HCT116 (cell line): Measurements from ENCODE around the gene VIPR1. TPM values are rescaled to one million over a fixed set of nuclear protein-coding genes. Genes with fewer than 3 reads are reported as not detected.

Experiments
- ATAC-seq: fragments of 200-7000 bp; cut with Tn5 transposase; 2 replicates; pipeline ENCODE4 v1.9.1; 2020; ENCODE audit warnings: mild to moderate bottlenecking, moderate library complexity
- BruUV-seq: library from RNA; stranded (reverse); fragments of 400-500 nt; replicated peaks from 2 replicates; lab custom pipeline; 2021; lab: Mats Ljungman, UMichigan
- CTCF ChIA-PET: fragments of 300-600 bp; sonication (Branson Sonifier 250); formaldehyde crosslinking; loops from one replicate; lab custom pipeline; 2021; ENCODE audit warnings: antibody characterized with exemption; lab: Charles Lee
- POLR2A ChIA-PET: fragments of 300-600, 350-600 bp; sonication (Branson Sonifier 250); formaldehyde crosslinking; loops from one replicate; lab custom pipeline; 2021; ENCODE audit warnings: antibody characterized with exemption; lab: Charles Lee
- RAD21 ChIA-PET, 2 experiments: fragments of 300-600 bp; sonication (Branson Sonifier 250); formaldehyde crosslinking; loops; one replicate each; lab custom pipeline; 2023; ENCODE audit warnings: low total read pairs in 2 of 2; ENCODE audit not compliant: uncharacterized antibody in 2 of 2, unreplicated experiment in 2 of 2, low non-redundant PET in 1 of 2; lab: Charles Lee
- DNase-seq: peaks from one replicate; pipeline ENCODE4 v3.0.0-alpha.2; 2010; ENCODE audit warnings: low read depth, low spot score
- H2AFZ ChIP-seq: fragments of 200-600 bp; shearing (Covaris generic), sonication (generic); 2 replicates; pipeline ENCODE4 v1.6.1; 2017; ENCODE audit warnings: low read depth, mixed run types, mixed read lengths, antibody characterized with exemption, low read length; ENCODE audit not compliant: poor library complexity, severe bottlenecking
- H3K27ac ChIP-seq: 2 replicates; pipeline ENCODE4 v1.5.1; 2012; ENCODE audit warnings: low read depth, low read length
- H3K27me3 ChIP-seq: fragments of 200-600 bp; sonication (generic); 2 replicates; pipeline ENCODE4 v1.6.1; 2016; ENCODE audit warnings: mixed run types, low read length, mixed read lengths; ENCODE audit not compliant: insufficient read depth
- H3K36me3 ChIP-seq, 2 experiments: fragments of 200-500 bp in 1 of 2; fragments of 200-600 bp in 1 of 2; sonication (Bioruptor generic) in 1 of 2; sonication (generic) in 1 of 2; 2 replicates each; pipeline versions ENCODE4 v1.5.1 to v1.6.1; 2014 to 2016; ENCODE audit warnings: low read length in 2 of 2, inconsistent platforms in 1 of 2, mixed read lengths in 1 of 2, mixed run types in 1 of 2; ENCODE audit not compliant: insufficient read depth in 2 of 2, control insufficient read depth in 1 of 2
- H3K4me1 ChIP-seq, 2 experiments: fragments of 200-600 bp in 1 of 2; sonication (generic) in 1 of 2; 2 replicates each; pipeline versions ENCODE4 v1.5.1 to v1.6.1; 2012 to 2017; ENCODE audit warnings: low read length in 2 of 2, inconsistent platforms in 1 of 2, mild to moderate bottlenecking in 1 of 2, mixed read lengths in 1 of 2, mixed run types in 1 of 2, moderate library complexity in 1 of 2; ENCODE audit not compliant: insufficient read depth in 2 of 2, control insufficient read depth in 1 of 2
- H3K4me2 ChIP-seq: fragments of 200-600 bp; sonication (generic); 2 replicates; pipeline ENCODE4 v1.6.1; 2017; ENCODE audit warnings: mixed run types, low read length, mixed read lengths
- H3K4me3 ChIP-seq, 2 experiments: fragments of 200-600 bp in 1 of 2; sonication (generic) in 1 of 2; replicated peaks in 1 of 2; 2 replicates each; pipeline ENCODE4 v1.5.1; 2011 to 2016; ENCODE audit warnings: low read length in 2 of 2, control low read depth in 1 of 2, low read depth in 1 of 2, mild to moderate bottlenecking in 1 of 2, mixed read lengths in 1 of 2, mixed run types in 1 of 2
- H3K79me2 ChIP-seq: fragments of 200-600 bp; sonication (generic); 2 replicates; pipeline ENCODE4 v1.6.1; 2017; ENCODE audit warnings: mild to moderate bottlenecking, mixed run types, low read length, moderate library complexity, mixed read lengths; ENCODE audit not compliant: insufficient read depth
- H3K9ac ChIP-seq: fragments of 200-600 bp; sonication (generic); 2 replicates; pipeline ENCODE4 v1.6.1; 2016; ENCODE audit warnings: low read length, mixed read lengths
- H3K9me2 ChIP-seq: fragments of 200-600 bp; sonication (generic), shearing (Covaris generic); 2 replicates; pipeline ENCODE4 v1.6.1; 2017; ENCODE audit warnings: mixed run types, mild to moderate bottlenecking, moderate library complexity; ENCODE audit not compliant: insufficient read depth
- H3K9me3 ChIP-seq, 2 experiments: fragments of 200-500 bp in 1 of 2; fragments of 200-600 bp in 1 of 2; sonication (Bioruptor generic) in 1 of 2; sonication (generic) in 1 of 2; 2 replicates each; pipeline ENCODE4 v1.6.1; 2014 to 2017; ENCODE audit warnings: low read length in 2 of 2, mixed read lengths in 2 of 2, inconsistent platforms in 1 of 2, low read depth in 1 of 2, mild to moderate bottlenecking in 1 of 2, mixed run types in 1 of 2, moderate library complexity in 1 of 2; ENCODE audit not compliant: control insufficient read depth in 1 of 2, insufficient read depth in 1 of 2
- H4K20me1 ChIP-seq: fragments of 200-600 bp; sonication (generic), shearing (Covaris generic); 2 replicates; pipeline ENCODE4 v1.6.1; 2017; ENCODE audit warnings: mixed run types, mild to moderate bottlenecking, moderate library complexity; ENCODE audit not compliant: insufficient read depth
- CEBPB ChIP-seq: IDR thresholded peaks from 2 replicates; pipeline ENCODE4 v1.6.1; 2012; ENCODE audit warnings: low read depth
- CTCF ChIP-seq, 3 experiments: fragments of 200-600 bp in 1 of 3; sonication (generic) in 1 of 3; IDR thresholded peaks in 2 of 3; conservative IDR thresholded peaks in 1 of 3; 2 replicates each; pipeline ENCODE4 v1.5.1; 2012 to 2017; ENCODE audit warnings: low read depth in 2 of 3, low read length in 2 of 3, antibody characterized with exemption in 1 of 3, borderline replicate concordance in 1 of 3, control low read depth in 1 of 3, mild to moderate bottlenecking in 1 of 3, mixed read lengths in 1 of 3, mixed run types in 1 of 3, moderate library complexity in 1 of 3; ENCODE audit not compliant: insufficient read depth in 1 of 3
- EGR1 ChIP-seq: IDR thresholded peaks from 2 replicates; pipeline ENCODE4 v1.6.1; 2012; ENCODE audit warnings: low read depth
- FOSL1 ChIP-seq: IDR thresholded peaks from 2 replicates; pipeline ENCODE4 v1.6.1; 2012; ENCODE audit warnings: low read depth
- MAX ChIP-seq: IDR thresholded peaks from 2 replicates; pipeline ENCODE4 v1.6.1; 2012
- POLR2AphosphoS5 ChIP-seq: IDR thresholded peaks from 2 replicates; pipeline ENCODE4 v1.6.1; 2011; ENCODE audit warnings: mild to moderate bottlenecking, low read depth, low read length, moderate library complexity
- SIN3A ChIP-seq: IDR thresholded peaks from 2 replicates; pipeline ENCODE4 v1.6.1; 2012; ENCODE audit warnings: low read depth
- SP1 ChIP-seq: IDR thresholded peaks from 2 replicates; pipeline ENCODE4 v1.6.1; 2012; ENCODE audit warnings: low read depth
- ZFX ChIP-seq: fragments of 450-650 bp; IDR thresholded peaks from 2 replicates; pipeline ENCODE4 v1.6.1; 2017
- intact Hi-C: fragments of 100-400 bp; cut with micrococcal nuclease; formaldehyde crosslinking; loops from 2 replicates; pipeline ENCODE4 v1.10.0; 2022
- total RNA-seq: library from RNA; stranded (reverse); gene quantifications from one replicate; pipeline ENCODE4 v1.2.1, GENCODE V29; 2021; ENCODE audit not compliant: unreplicated experiment

The VIPR1 gene
- total RNA-seq, 1 experiment from 2014 or later, result 9.6 TPM

- TF ChIP-seq CTCF (IDR thresholded peaks at IDR 0.05 in 2 of 3, conservative IDR thresholded peaks at IDR 0.05 in 1 of 3; ENCODE audit: borderline replicate concordance in 1 of 3, insufficient read depth in 1 of 3, low read depth in 2 of 3, low read length in 2 of 3) (no peak), ZFX (no peak), POLR2AphosphoS5 (no peak), EGR1 (no peak), MAX (no peak)
Observed at GRCh38 chr3:42472555-42472954, 29.9 kb upstream of the VIPR1 start (continued).

GRCh38 chr3:42473083-42473932 is 29.1 kb upstream of the VIPR1 start:
- no peaks in the 10 kb centered on the region for H3K9me3 ChIP-seq
- peaks cover 10 to 18% of the 10 kb centered on the region in 2 experiments for H3K4me1 ChIP-seq
- no peaks in the 10 kb centered on the region for H3K27me3 ChIP-seq
- no peaks in the 10 kb centered on the region for H4K20me1 ChIP-seq
- BruUV-seq, result no TSS peak
- no peak overlapping the region for H3K4me2 ChIP-seq
- H3K9me2 ChIP-seq, result no peaks in the 10 kb centered on the region
- DNase-seq (no peak), ATAC-seq (no peak; the same call in 1 of the 2 replicates)
- H3K27ac ChIP-seq, result no peak overlapping the region
- ChIA-PET RAD21 (no interaction called here), CTCF (no interaction called here), POLR2A (no interaction called here)
- H3K4me3 ChIP-seq, result no peak overlapping the region
- no peak overlapping the region for H2AFZ ChIP-seq
- no peak for TF ChIP-seq CEBPB
- no peak for TF ChIP-seq FOSL1
- TF ChIP-seq SIN3A, result no peak
- no peak for TF ChIP-seq SP1
- no peaks in the 10 kb centered on the region for H3K79me2 ChIP-seq
- intact Hi-C loops, result no loop called here
- no peaks in the 10 kb centered on the region for H3K36me3 ChIP-seq
- H3K9ac ChIP-seq, result no peak overlapping the region
